ENCODE results near the gene KCTD10.

DNA sequence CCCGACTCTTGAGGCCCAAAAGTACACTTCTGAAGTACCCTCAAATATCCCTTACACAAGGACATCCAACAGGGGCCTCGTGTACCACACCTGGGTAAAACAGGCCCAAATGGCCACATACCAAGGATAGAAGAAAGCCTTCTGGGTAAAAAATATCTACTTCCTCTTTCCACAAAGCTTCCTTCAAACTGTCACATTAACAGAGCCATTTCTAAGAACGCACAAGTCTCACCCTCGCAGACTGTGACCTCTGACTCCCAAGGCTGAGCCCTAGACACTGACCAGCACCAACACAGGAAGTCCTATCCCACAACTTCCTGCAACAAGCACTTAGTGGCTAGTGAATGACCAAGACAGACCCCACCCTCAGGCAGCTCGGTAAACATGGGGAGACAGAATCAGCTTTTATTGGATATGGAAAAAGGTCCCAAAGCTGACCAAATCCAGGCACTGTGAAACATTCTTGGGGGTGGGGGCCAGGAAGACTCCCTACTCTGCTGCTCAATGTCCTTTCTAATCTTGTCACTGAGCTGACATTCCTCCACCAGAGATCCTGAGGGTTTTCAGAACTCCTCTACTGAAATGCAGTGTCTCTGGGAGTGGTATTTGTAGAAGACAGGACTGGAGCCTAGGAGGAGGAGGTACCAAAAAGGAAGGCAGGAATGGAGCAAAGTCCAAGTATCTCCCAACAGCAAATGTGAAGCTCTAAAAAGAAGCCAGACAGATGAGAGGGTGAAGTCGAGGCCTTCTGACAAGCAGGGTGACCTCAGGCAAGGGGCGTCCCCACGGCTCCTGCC is 15.9 kb downstream of the KCTD10 start:
- TF ChIP-seq, protein P1, sequence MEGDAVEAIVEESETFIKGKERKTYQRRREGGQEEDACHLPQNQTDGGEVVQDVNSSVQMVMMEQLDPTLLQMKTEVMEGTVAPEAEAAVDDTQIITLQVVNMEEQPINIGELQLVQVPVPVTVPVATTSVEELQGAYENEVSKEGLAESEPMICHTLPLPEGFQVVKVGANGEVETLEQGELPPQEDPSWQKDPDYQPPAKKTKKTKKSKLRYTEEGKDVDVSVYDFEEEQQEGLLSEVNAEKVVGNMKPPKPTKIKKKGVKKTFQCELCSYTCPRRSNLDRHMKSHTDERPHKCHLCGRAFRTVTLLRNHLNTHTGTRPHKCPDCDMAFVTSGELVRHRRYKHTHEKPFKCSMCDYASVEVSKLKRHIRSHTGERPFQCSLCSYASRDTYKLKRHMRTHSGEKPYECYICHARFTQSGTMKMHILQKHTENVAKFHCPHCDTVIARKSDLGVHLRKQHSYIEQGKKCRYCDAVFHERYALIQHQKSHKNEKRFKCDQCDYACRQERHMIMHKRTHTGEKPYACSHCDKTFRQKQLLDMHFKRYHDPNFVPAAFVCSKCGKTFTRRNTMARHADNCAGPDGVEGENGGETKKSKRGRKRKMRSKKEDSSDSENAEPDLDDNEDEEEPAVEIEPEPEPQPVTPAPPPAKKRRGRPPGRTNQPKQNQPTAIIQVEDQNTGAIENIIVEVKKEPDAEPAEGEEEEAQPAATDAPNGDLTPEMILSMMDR (IDR thresholded peaks at IDR 0.05; ENCODE audit: insufficient read depth, low read length): no peak
- TF ChIP-seq SPI1 (IDR thresholded peaks at IDR 0.05; ENCODE audit: borderline replicate concordance, low read depth): no peak; the same call in 1 of the 2 replicates
- TF ChIP-seq, protein P2, sequence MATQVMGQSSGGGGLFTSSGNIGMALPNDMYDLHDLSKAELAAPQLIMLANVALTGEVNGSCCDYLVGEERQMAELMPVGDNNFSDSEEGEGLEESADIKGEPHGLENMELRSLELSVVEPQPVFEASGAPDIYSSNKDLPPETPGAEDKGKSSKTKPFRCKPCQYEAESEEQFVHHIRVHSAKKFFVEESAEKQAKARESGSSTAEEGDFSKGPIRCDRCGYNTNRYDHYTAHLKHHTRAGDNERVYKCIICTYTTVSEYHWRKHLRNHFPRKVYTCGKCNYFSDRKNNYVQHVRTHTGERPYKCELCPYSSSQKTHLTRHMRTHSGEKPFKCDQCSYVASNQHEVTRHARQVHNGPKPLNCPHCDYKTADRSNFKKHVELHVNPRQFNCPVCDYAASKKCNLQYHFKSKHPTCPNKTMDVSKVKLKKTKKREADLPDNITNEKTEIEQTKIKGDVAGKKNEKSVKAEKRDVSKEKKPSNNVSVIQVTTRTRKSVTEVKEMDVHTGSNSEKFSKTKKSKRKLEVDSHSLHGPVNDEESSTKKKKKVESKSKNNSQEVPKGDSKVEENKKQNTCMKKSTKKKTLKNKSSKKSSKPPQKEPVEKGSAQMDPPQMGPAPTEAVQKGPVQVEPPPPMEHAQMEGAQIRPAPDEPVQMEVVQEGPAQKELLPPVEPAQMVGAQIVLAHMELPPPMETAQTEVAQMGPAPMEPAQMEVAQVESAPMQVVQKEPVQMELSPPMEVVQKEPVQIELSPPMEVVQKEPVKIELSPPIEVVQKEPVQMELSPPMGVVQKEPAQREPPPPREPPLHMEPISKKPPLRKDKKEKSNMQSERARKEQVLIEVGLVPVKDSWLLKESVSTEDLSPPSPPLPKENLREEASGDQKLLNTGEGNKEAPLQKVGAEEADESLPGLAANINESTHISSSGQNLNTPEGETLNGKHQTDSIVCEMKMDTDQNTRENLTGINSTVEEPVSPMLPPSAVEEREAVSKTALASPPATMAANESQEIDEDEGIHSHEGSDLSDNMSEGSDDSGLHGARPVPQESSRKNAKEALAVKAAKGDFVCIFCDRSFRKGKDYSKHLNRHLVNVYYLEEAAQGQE (IDR thresholded peaks at IDR 0.05; ENCODE audit: insufficient replicate concordance, low read depth): no peak
- TF ChIP-seq POLR2AphosphoS5 (IDR thresholded peaks at IDR 0.05; ENCODE audit: low read depth): peak; percentile 35; the same call in 1 of the 2 replicates

Measured in HL-60 (cell line).